Adrenal gland (tissue), 12 donors: ENCODE measurements around the gene IMPDH2. TPM values are rescaled to one million over a fixed set of nuclear protein-coding genes. Genes with fewer than 3 reads are reported as not detected.

Source experiments
- DNase-seq, 7 donors: peaks; one replicate each; pipeline ENCODE4 v3.0.0-alpha.2; 2019 to 2020
- H3K27ac ChIP-seq, 5 donors: fragments of 200-600 bp; sonication (generic) in 4 of 5; 1 replicate in 3 of 5; 2 replicates in 2 of 5; pipeline versions ENCODE4 v1.5.1 to v1.8.0; 2016 to 2020; ENCODE audit warnings: mild to moderate bottlenecking in 1 of 5
- H3K27me3 ChIP-seq: fragments of 200-600 bp; 2 replicates; pipeline ENCODE4 v1.8.0; 2021
- H3K36me3 ChIP-seq, 2 donors: fragments of 200-600 bp; replicated peaks in 1 of 2; 1 replicate in 1 of 2; 2 replicates in 1 of 2; pipeline versions ENCODE4 v1.5.1 to v1.8.0; 2018 to 2022
- H3K4me1 ChIP-seq, 2 donors: fragments of 200-600 bp; replicated peaks in 1 of 2; 1 replicate in 1 of 2; 2 replicates in 1 of 2; pipeline versions ENCODE4 v1.5.1 to v1.8.0; 2018 to 2021
- H3K4me3 ChIP-seq, 4 donors: fragments of 200-600 bp; sonication (generic) in 3 of 4; one replicate each; pipeline ENCODE4 v1.5.1; 2016 to 2018
- H3K9me3 ChIP-seq, 3 donors: fragments of 200-600 bp; sonication (generic) in 1 of 3; replicated peaks in 1 of 3; 1 replicate in 2 of 3; 2 replicates in 1 of 3; pipeline versions ENCODE4 v1.5.1 to v1.8.0; 2016 to 2021
- POLR2A ChIP-seq, 2 donors: fragments of 450-650 bp; IDR thresholded peaks; one replicate each; pipeline ENCODE4 v1.6.1; 2017; ENCODE audit warnings: antibody characterized with exemption in 2 of 2, mild to moderate bottlenecking in 2 of 2, moderate library complexity in 1 of 2
- WGBS, 4 donors: extraction: QIAGEN DNeasy Blood & Tissue Kit in 2 of 4; methylation state at CpG; one replicate each; pipeline versions ENCODE4 v1.1.5 to v1.1.7; 2013 to 2017; 5-methylcytosine and 5-hydroxymethylcytosine counted together
- intact Hi-C, 2 donors: fragments of 100-400 bp; cut with DNase I; formaldehyde crosslinking; loops; one replicate each; pipeline versions ENCODE4 v1.14.1 to v1.15.0; 2022 to 2023
- polyA plus RNA-seq, 3 donors: library from polyadenylated mRNA; stranded (reverse); fragments of 200-250 nt in 2 of 3; fragments of 350-450 nt in 1 of 3; fragmentation: Illumina TruSeq in 1 of 3; extraction: RNeasy Lipid Tissue Mini Kit (QIAGEN cat#74804) in 1 of 3; gene quantifications; one replicate each; pipeline ENCODE4 v1.2.3, GENCODE V29; 2013 to 2014
- total RNA-seq, 9 donors: library from RNA; depleted of rRNA in 4 of 9; stranded (reverse); fragments of >200 nt in 4 of 9; fragments of 120-200 nt in 1 of 9; fragmentation: NEBNext Ultra II Directional in 1 of 9; extraction: Animal tissue kit (Norgen Biotek cat#: 25700) in 1 of 9; gene quantifications; one replicate each; pipeline versions ENCODE4 v1.1.0 to v1.2.4, GENCODE V29; 2013 to 2023
- TF ChIP-seq, protein P1 (sequence below), 6 experiments: fragments of 450-650 bp in 4 of 6; fragments of 200-600 bp in 2 of 6; sonication (generic) in 1 of 6; IDR thresholded peaks; 1 replicate in 5 of 6; 2 replicates in 1 of 6; pipeline versions ENCODE4 v1.5.1 to v1.8.0; 2016 to 2021; ENCODE audit warnings: antibody characterized with exemption in 6 of 6, mild to moderate bottlenecking in 2 of 6, moderate library complexity in 1 of 6
- donor health status: healthy with polysubstance abuse.
- donor health status: Bipolar disorder and iron deficiency.
- donor health status: DM: yes; HTN: yes; CAD: no.
- donor health status: DM: no; HTN: no; CAD: no.
- donor health status: DM: no; HTN: no; CAD: no.
- donor health status: DM: yes; HTN: yes; CAD: no.

The IMPDH2 gene
- total and polyA plus RNA-seq, 12 donors = 113 to 225 (median 141) TPM

DNA sequence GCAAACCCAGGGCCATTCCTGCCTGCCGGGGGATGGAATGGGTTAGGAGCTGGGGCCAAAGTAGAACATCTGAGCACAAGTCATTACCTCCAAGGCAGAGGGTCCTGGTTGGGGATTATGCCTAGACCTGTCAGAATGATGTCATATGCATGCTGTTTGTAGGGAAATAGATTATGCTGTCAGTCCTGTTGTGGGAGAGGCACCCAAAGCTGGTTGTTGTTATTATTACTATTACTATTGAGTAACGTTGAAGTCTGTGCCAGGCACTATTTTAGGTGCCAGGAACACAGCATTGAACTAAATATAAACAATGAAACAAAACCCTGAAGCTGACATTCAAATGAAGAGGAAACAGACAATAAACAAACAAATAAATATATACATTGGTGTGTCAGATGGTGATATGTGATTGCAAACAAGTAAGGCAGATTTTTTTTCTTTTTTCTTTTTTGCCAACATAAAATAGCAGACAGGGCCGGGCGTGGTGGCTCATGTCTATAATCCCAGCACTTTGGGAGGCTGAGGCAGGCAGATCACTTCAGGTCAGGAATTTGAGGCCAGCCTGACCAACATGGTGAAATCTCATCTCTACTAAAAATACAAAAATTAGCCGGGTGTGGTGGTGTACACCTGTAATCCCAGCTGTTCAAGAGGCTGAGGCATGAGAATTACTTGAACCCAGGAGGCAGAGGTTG lies 37.2 kb downstream of the IMPDH2 start:
- Histone ChIP-seq H3K9me3 (no peaks in the 10 kb centered on the region), H3K4me3 (peak overlapping the region in 1 of 4 donors; percentile 91), H3K27ac (peak overlapping the region in 1 of 5 donors; percentile 95), H3K36me3 (peaks cover 0 to 10% of the 10 kb centered on the region in 2 donors), H3K27me3 (no peaks in the 10 kb centered on the region), H3K4me1 (peaks cover 15 to 25% of the 10 kb centered on the region in 2 donors)
- no peak for TF ChIP-seq POLR2A (IDR thresholded peaks at IDR 0.05)
- TF ChIP-seq, protein P1, sequence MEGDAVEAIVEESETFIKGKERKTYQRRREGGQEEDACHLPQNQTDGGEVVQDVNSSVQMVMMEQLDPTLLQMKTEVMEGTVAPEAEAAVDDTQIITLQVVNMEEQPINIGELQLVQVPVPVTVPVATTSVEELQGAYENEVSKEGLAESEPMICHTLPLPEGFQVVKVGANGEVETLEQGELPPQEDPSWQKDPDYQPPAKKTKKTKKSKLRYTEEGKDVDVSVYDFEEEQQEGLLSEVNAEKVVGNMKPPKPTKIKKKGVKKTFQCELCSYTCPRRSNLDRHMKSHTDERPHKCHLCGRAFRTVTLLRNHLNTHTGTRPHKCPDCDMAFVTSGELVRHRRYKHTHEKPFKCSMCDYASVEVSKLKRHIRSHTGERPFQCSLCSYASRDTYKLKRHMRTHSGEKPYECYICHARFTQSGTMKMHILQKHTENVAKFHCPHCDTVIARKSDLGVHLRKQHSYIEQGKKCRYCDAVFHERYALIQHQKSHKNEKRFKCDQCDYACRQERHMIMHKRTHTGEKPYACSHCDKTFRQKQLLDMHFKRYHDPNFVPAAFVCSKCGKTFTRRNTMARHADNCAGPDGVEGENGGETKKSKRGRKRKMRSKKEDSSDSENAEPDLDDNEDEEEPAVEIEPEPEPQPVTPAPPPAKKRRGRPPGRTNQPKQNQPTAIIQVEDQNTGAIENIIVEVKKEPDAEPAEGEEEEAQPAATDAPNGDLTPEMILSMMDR (IDR thresholded peaks at IDR 0.05) = no peak
- no peak for DNase-seq
- intact Hi-C loops = no loop called here
- 70 to 77% (median 71%) methylated on average over 5 of the region's 5 CpGs for WGBS, 4 donors

DNA sequence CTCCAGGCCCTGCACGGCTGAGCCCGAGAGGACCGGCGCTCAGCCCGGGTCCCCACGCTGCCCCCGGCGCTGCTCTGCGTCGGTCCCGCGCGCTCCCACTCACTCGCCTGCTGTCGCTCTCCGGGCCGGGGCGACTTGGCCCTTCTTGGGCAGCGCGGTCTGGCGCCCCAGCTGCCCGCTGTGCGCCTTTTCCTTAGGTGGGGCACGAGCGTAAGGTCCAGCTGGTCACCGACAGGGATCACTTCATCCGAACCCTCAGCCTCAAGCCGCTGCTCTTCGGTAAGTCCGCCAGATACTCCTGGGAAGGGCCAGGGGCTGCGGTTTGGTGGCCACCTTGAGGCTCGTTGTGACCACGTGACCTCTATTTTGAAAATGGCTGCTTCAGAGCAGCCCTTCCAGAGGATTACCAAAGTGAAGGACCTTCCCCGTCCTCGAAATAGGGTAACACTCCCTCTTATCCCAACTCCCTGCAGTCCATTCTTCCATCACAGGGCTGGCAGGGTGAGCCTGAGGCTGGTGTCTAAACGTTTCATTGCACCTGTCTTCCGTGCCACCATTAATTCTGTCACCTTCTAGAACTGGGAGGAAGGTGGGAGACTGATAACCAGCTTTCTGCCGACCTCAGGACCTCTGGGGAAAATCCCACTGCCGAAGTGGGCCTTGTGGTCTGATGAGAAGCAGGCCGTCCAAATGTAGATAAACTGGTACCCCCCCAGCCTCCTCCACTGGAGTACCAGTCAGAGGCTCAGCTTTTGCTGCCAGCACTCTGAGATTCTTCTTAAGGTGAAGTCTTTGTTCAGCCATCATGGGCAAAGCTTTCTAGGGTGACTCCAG lies 38.3 kb downstream of the IMPDH2 start:
- H3K9me3 ChIP-seq = no peaks in the 10 kb centered on the region
- WGBS, 4 donors = 4 to 14% (median 6%) methylated on average over 5 to 40 of the region's 40 CpGs
- intact Hi-C loops = no loop called here
- H3K36me3 ChIP-seq = no peaks in the 10 kb centered on the region
- TF ChIP-seq, protein P1 (IDR thresholded peaks at IDR 0.05) = no peak
- TF ChIP-seq POLR2A (IDR thresholded peaks at IDR 0.05) = no peak
- H3K27me3 ChIP-seq = no peaks in the 10 kb centered on the region
- peaks cover 15 to 25% of the 10 kb centered on the region in 2 donors for H3K4me1 ChIP-seq
- DNase-seq = peak in 3 of 7 donors; percentile 40 to 46 (median 40)
- H3K4me3 ChIP-seq = peak overlapping the region; percentile 35 to 91 (median 75)
- peak overlapping the region; percentile 65 to 99 (median 89) for H3K27ac ChIP-seq

DNA sequence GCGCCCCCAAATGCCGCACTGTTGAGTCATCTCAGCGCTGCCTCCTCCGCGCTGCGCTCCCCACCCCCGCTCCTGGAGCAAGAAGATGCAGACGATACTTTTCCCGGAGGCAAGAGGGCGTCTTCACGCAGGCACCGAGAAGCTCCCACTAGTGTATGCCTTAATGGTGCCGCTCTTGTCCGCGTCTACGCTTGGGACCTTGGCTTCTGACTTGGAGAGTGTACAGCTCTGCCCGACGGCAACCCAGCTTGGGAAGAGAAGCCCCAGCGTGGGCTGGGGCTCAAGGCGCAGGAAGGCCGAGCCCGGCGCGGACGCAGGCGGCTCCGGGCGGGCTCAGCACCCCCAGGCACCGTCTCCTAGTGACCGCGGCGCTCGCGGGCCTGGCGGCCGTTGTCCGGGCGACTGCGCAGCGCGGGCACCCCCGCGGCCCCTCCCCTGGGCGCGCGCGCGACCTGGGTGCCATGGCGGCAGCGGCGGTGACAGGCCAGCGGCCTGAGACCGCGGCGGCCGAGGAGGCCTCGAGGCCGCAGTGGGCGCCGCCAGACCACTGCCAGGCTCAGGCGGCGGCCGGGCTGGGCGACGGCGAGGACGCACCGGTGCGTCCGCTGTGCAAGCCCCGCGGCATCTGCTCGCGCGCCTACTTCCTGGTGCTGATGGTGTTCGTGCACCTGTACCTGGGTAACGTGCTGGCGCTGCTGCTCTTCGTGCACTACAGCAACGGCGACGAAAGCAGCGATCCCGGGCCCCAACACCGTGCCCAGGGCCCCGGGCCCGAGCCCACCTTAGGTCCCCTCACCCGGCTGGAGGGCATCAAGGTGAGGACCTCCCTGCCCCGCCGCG lies 39.2 kb downstream of the IMPDH2 start, which contains the start of gene P4HTM:
Gene P4HTM, plus strand, starts transcription at position 446 of the 840 bp plus-strand sequence. Its CDS starts 16 bp downstream, at position 462.
- DNase-seq = peak; percentile 84 to 95 (median 92)
- Histone ChIP-seq H3K4me3 (peak within 1 kb of the TSS; percentile 35 to 91 (median 75)), H3K9me3 (no peaks in the 10 kb centered on the region), H3K36me3 (no peaks in the 10 kb centered on the region), H3K4me1 (peaks cover 15 to 25% of the 10 kb centered on the region in 2 donors), H3K27me3 (no peaks in the 10 kb centered on the region), H3K27ac (peak within 1 kb of the TSS; percentile 65 to 99 (median 89))
- 0 to 1% (median 1%) methylated on average over 42 to 91 of the region's 91 CpGs; no CpG with 5 or more reads in 1 of the 4 donors for WGBS, 4 donors
- intact Hi-C loops = no loop called here
- peak; percentile 57 to 91 for TF ChIP-seq POLR2A (IDR thresholded peaks at IDR 0.05)
- TF ChIP-seq, protein P1 (IDR thresholded peaks at IDR 0.05) = peak in 5 of 6 experiments; percentile 24 to 37 (median 30)
